ENCODE measurements around the gene MTMR2.

The MTMR2 gene

DNA sequence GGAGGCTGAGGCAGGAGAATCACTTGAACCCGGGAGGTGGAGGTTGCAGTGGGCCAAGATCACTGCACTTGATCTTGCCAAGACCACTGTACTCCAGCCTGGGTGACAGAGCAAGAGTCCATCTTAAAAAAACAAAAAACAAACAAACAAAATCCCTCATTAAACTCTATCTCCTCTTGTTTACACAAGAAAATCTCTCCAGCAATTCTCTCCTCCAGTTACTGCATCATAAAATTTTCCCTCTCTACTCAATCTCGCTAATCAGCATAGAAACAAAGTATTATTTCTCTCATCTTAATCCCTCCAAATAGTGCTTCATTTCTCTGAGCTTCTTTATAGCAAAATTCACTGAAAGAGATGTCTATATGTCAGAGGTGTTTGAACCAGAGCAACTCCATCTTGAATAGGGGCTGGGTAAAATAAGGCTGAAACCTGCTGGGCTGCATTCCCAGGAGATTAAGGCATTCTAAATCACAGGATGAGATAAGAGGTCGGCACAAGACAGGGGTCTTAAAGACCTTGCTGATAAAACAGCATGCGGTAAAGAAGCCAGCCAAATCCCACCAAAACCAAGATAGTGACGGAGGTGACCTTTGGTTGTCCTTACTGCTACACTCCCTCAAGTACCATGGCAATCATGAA is 19.8 kb downstream of the MTMR2 start:
- H3K27ac ChIP-seq (ENCODE audit: low read depth, low read length): no peak overlapping the region
- no peak overlapping the region for H3K9ac ChIP-seq (ENCODE audit: low read depth, low read length)
- H3K9me3 ChIP-seq (ENCODE audit: insufficient read depth, low read depth, low read length): no peaks in the 10 kb centered on the region
- H3K4me3 ChIP-seq (ENCODE audit: low read length): no peak overlapping the region
- 79% methylated on average over 5 of the region's 5 CpGs for WGBS
- H3K4me1 ChIP-seq (ENCODE audit: insufficient read depth, low read length): peaks cover 32% of the 10 kb centered on the region
- H3K27me3 ChIP-seq (ENCODE audit: insufficient read depth, low read length): no peaks in the 10 kb centered on the region
- no peaks in the 10 kb centered on the region for H3K36me3 ChIP-seq (ENCODE audit: insufficient read depth, low read length)

DNA sequence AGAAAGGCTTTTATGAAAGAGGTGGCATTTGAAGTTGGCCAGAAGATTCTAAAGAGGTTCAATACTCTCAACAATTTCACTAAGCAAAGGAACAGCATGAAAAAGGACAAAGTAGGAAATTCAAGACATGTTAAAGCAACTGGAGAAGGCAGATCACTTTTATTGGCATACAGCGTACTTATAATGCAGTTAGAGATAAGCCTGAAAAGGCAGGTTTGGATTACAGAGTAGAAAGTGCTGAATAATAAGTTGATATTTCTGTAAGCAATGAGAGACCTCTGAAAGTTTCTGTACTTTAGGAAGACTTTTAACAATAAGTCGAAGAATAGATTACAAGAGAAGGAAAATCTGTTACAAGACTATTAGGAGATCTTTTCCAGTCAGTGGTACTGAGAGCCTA is 25.1 kb downstream of the MTMR2 start:
- no peaks in the 10 kb centered on the region for H3K27me3 ChIP-seq (ENCODE audit: insufficient read depth, low read length)
- H3K36me3 ChIP-seq (ENCODE audit: insufficient read depth, low read length): no peaks in the 10 kb centered on the region
- H3K4me3 ChIP-seq (ENCODE audit: low read length): no peak overlapping the region
- H3K9ac ChIP-seq (ENCODE audit: low read depth, low read length): no peak overlapping the region
- H3K27ac ChIP-seq (ENCODE audit: low read depth, low read length): no peak overlapping the region
- H3K4me1 ChIP-seq (ENCODE audit: insufficient read depth, low read length): peaks cover 21% of the 10 kb centered on the region
- H3K9me3 ChIP-seq (ENCODE audit: insufficient read depth, low read depth, low read length): no peaks in the 10 kb centered on the region
- WGBS: 96% methylated on average over 2 of the region's 2 CpGs

DNA sequence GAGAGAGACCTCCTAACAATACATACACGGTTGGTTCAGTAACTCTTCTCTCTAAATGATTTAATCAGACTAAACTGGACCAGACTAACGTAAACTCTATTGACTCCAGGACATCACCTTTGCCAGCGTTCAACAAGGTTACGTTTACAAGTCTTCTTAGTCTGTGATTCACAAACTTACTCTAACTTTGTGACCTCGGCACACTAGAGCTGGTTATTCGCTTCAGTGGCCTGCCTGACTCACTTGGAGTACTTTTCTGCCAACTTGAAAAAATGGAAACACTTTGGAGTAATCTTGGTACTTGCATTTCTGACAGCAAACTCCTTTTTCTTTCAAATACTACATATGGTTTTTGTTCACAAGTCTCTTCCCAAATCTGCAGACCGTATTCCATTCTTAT is 26.2 kb downstream of the MTMR2 start:
- Histone ChIP-seq H3K27me3 (ENCODE audit: insufficient read depth, low read length) (no peaks in the 10 kb centered on the region), H3K36me3 (ENCODE audit: insufficient read depth, low read length) (no peaks in the 10 kb centered on the region), H3K9me3 (ENCODE audit: insufficient read depth, low read depth, low read length) (no peaks in the 10 kb centered on the region), H3K27ac (ENCODE audit: low read depth, low read length) (no peak overlapping the region), H3K4me1 (ENCODE audit: insufficient read depth, low read length) (peaks cover 14% of the 10 kb centered on the region), H3K4me3 (ENCODE audit: low read length) (no peak overlapping the region), H3K9ac (ENCODE audit: low read depth, low read length) (no peak overlapping the region)
- 94% methylated on average over 7 of the region's 7 CpGs for WGBS

DNA sequence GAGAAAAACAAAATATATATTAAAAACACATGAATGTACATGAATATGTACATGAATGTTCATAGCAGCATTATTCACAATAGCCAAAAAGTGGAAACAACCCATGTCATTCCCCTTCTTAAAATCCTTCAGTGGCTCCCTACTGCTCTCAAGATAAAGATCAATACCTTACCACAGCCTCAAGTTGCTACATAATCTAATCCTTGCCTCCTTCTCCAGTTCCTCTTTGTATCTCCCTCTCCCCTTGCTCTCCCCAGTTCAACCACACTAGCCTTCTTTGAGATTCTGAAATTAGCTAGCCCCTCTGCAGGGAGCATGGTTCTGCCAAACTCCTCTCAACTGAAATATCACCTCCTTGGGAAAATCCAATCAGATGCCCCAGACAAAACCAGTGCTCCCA is 28.1 kb downstream of the MTMR2 start:
- Histone ChIP-seq H3K4me1 (ENCODE audit: insufficient read depth, low read length) (peaks cover 14% of the 10 kb centered on the region), H3K27me3 (ENCODE audit: insufficient read depth, low read length) (no peaks in the 10 kb centered on the region), H3K36me3 (ENCODE audit: insufficient read depth, low read length) (no peaks in the 10 kb centered on the region), H3K9me3 (ENCODE audit: insufficient read depth, low read depth, low read length) (no peaks in the 10 kb centered on the region), H3K4me3 (ENCODE audit: low read length) (no peak overlapping the region), H3K9ac (ENCODE audit: low read depth, low read length) (no peak overlapping the region), H3K27ac (ENCODE audit: low read depth, low read length) (no peak overlapping the region)

DNA sequence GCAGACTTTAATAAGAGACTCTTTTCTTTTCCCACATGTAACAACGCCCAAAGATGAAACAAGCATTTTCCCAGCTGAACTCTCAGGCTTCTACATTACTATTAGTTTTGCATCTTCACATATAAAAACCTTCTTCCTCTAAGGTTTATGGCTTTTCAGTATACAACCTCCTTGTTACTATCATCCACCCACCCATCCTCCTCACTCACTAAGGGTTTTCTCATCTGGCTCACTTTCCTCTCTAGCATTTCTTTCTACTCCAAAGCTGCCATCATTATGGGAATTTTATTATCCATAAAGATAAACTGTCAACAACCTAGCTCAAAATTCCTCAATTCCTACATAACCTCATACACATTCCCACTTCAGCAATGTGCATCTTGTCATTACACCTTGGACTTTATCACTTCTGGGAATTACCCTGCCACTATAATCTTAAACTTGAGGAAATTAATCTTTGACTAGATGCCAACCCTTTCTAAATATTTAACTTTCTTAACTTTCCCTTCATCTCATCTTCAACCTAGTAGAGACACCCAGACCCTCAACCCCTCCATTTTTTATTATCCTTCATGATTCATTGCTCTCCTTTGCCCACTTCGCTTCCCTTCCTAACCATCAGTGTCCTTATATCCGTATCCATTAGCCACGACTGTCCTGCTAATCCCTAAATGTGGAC is 30.9 kb downstream of the MTMR2 start:
- H3K27me3 ChIP-seq (ENCODE audit: insufficient read depth, low read length): no peaks in the 10 kb centered on the region
- H3K9me3 ChIP-seq (ENCODE audit: insufficient read depth, low read depth, low read length): no peaks in the 10 kb centered on the region
- WGBS: 94% methylated on average over 4 of the region's 4 CpGs
- H3K4me1 ChIP-seq (ENCODE audit: insufficient read depth, low read length): peaks cover 12% of the 10 kb centered on the region
- H3K36me3 ChIP-seq (ENCODE audit: insufficient read depth, low read length): peaks cover under 1% of the 10 kb centered on the region; the same call in 1 of the 2 replicates
- no peak overlapping the region for H3K4me3 ChIP-seq (ENCODE audit: low read length)
- no peak overlapping the region for H3K9ac ChIP-seq (ENCODE audit: low read depth, low read length)
- H3K27ac ChIP-seq (ENCODE audit: low read depth, low read length): no peak overlapping the region

DNA sequence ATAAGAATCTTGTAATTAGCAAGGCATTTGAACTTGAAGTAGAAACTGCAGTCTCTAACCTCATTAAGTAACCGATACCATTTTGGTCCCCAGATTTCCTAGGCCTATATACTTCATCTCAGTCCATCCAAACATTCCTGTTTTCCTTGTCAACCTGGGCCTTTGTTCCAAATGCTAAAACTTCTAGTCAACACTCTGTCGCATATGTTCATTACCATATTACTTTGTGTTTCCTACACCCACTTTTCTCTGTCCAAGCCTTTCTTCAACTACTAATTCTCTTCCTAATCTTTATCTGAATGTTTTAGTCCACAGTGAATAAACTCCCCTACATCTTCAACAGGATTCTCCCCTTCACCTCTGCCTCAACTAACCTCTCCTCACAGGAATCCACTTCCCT is 31.4 kb downstream of the MTMR2 start:
- Histone ChIP-seq H3K9me3 (ENCODE audit: insufficient read depth, low read depth, low read length) (no peaks in the 10 kb centered on the region), H3K27ac (ENCODE audit: low read depth, low read length) (no peak overlapping the region), H3K9ac (ENCODE audit: low read depth, low read length) (no peak overlapping the region), H3K4me1 (ENCODE audit: insufficient read depth, low read length) (peaks cover 12% of the 10 kb centered on the region), H3K4me3 (ENCODE audit: low read length) (no peak overlapping the region), H3K36me3 (ENCODE audit: insufficient read depth, low read length) (peaks cover 6% of the 10 kb centered on the region), H3K27me3 (ENCODE audit: insufficient read depth, low read length) (no peaks in the 10 kb centered on the region)
- WGBS: 88% methylated on average over 2 of the region's 2 CpGs

DNA sequence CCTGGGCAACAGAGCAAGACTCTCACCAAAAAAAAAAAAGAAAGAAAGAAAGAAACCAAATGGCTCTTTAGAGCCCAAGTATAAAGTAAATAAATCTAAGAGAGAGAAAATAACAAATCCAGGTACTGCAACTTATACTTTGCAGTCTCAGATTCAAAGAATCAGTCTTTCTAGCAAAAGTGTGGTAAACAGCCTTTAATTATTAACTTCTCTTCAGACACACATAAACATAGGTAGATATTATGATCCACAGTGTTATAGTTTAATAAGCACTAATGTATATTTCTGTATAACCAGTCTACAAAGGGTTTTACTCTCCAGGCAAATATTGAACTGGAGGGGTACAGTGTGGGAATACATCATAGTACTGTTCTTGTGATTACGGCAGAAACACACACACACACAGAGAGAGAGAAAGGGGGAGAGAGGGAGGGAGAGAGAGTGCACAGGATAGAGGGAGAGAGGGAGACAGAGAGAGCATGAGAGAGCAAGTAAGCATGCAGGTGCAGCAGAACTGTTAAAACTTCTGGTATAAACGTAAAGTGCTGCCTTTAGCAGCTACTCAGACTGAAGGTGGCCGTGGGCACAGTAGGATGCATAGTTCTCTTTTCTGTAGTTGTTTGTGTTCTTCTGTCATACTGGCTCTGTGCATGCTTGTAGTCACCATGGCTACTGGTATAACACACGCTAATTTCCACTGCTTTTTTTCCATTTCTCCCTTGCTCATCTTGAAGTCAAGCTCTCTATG is 32.3 kb downstream of the MTMR2 start:
- Histone ChIP-seq H3K4me3 (ENCODE audit: low read length) (no peak overlapping the region), H3K27ac (ENCODE audit: low read depth, low read length) (no peak overlapping the region), H3K9me3 (ENCODE audit: insufficient read depth, low read depth, low read length) (no peaks in the 10 kb centered on the region), H3K27me3 (ENCODE audit: insufficient read depth, low read length) (no peaks in the 10 kb centered on the region), H3K9ac (ENCODE audit: low read depth, low read length) (no peak overlapping the region), H3K4me1 (ENCODE audit: insufficient read depth, low read length) (peaks cover 12% of the 10 kb centered on the region), H3K36me3 (ENCODE audit: insufficient read depth, low read length) (peaks cover 15% of the 10 kb centered on the region)
- WGBS: 81% methylated on average over 4 of the region's 4 CpGs

DNA sequence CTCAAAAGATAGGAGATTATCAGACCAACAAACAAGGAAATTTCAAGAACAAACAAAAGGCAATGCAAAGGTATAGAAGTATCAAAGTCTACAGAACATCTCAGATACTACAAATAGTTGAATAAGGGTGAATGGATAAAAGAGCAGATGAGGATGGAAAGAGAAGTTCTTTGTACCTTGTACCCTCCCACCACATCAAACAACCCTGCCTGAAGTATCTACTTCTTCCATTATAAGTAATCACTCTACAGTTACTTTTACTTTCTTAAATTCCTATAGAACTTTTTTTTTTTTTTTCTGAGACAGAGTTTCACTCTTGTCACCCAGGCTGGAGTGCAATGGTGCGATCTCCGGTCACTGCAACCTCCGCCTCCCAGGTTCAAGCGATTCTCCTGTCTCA is 35.1 kb downstream of the MTMR2 start:
- no peak overlapping the region for H3K9ac ChIP-seq (ENCODE audit: low read depth, low read length)
- H3K27me3 ChIP-seq (ENCODE audit: insufficient read depth, low read length): no peaks in the 10 kb centered on the region
- H3K4me1 ChIP-seq (ENCODE audit: insufficient read depth, low read length): peaks cover 12% of the 10 kb centered on the region; the same call in 1 of the 2 replicates
- 99% methylated on average over 4 of the region's 4 CpGs for WGBS
- peaks cover 27% of the 10 kb centered on the region for H3K36me3 ChIP-seq (ENCODE audit: insufficient read depth, low read length)
- H3K27ac ChIP-seq (ENCODE audit: low read depth, low read length): no peak overlapping the region
- no peaks in the 10 kb centered on the region for H3K9me3 ChIP-seq (ENCODE audit: insufficient read depth, low read depth, low read length)
- H3K4me3 ChIP-seq (ENCODE audit: low read length): no peak overlapping the region

DNA sequence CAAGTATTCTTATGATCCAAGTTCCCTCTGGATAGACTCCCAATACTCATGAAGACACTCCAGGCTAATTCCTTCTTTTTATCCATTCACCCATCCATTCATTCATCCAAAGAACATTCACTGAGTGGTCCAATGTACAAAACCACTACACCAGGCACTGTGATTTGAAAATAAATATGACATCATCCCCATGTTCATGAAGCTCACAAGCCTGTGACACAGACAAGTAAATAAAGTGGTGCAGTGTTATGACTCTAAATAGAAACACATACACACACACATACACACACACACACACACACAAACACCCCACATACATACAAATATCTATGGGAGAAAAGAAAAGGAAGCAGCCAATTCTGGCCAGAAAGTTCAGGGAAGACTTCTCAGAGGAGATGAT is 35.5 kb downstream of the MTMR2 start:
- peaks cover 27% of the 10 kb centered on the region for H3K36me3 ChIP-seq (ENCODE audit: insufficient read depth, low read length)
- no peaks in the 10 kb centered on the region for H3K27me3 ChIP-seq (ENCODE audit: insufficient read depth, low read length)
- H3K9me3 ChIP-seq (ENCODE audit: insufficient read depth, low read depth, low read length): no peaks in the 10 kb centered on the region
- H3K4me3 ChIP-seq (ENCODE audit: low read length): no peak overlapping the region
- H3K27ac ChIP-seq (ENCODE audit: low read depth, low read length): no peak overlapping the region
- H3K9ac ChIP-seq (ENCODE audit: low read depth, low read length): no peak overlapping the region
- peaks cover 12% of the 10 kb centered on the region; the same call in 1 of the 2 replicates for H3K4me1 ChIP-seq (ENCODE audit: insufficient read depth, low read length)

DNA sequence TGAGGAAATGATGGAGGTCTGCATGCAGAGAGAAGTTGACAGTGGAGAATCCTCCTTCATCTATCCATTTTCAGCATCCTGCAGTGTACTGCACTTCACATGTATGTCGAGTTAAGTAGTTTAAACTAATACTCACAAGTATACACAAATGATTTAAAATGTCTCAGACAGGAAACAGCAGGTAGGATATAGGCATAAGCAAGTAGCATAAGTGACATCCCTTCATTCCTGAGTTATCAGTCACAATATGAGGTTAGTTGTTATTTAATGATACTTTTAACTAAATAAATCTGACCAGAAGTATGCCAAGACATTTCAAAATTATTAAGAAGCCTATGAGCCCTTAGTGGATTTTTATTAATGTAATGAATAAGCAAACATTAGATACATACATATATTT is 37.4 kb downstream of the MTMR2 start:
- H3K36me3 ChIP-seq (ENCODE audit: insufficient read depth, low read length): peaks cover 34% of the 10 kb centered on the region
- H3K9me3 ChIP-seq (ENCODE audit: insufficient read depth, low read depth, low read length): no peaks in the 10 kb centered on the region
- H3K27ac ChIP-seq (ENCODE audit: low read depth, low read length): no peak overlapping the region
- H3K4me3 ChIP-seq (ENCODE audit: low read length): no peak overlapping the region
- H3K9ac ChIP-seq (ENCODE audit: low read depth, low read length): no peak overlapping the region
- no peaks in the 10 kb centered on the region for H3K4me1 ChIP-seq (ENCODE audit: insufficient read depth, low read length)
- 100% methylated on average over 1 of the region's 1 CpG for WGBS
- no peaks in the 10 kb centered on the region for H3K27me3 ChIP-seq (ENCODE audit: insufficient read depth, low read length)

DNA sequence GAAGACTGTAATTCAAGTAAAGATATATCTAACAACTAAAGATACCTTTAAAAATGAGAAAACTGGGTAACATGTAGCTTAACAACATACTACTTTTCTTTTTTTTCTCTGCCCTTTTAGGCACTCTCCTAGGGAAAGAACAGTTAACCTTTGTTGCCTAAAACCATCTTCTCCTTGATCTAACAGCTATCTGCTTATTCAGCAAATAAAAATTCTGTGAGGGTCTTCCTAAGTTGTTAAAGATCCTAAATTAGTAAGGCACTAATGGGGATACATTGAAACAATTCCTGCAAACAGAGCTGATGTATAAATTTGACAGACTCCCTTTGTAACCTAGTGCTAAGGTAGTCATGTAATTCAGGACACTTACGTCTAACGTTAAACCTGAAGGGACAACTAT is 39.1 kb downstream of the MTMR2 start:
- H3K9me3 ChIP-seq (ENCODE audit: insufficient read depth, low read depth, low read length): no peaks in the 10 kb centered on the region

More for the DNA sequence above, 39.1 kb downstream of the MTMR2 start:
- 94% methylated on average over 2 of the region's 2 CpGs for WGBS
- peaks cover 47% of the 10 kb centered on the region for H3K36me3 ChIP-seq (ENCODE audit: insufficient read depth, low read length)
- no peak overlapping the region for H3K9ac ChIP-seq (ENCODE audit: low read depth, low read length)
- no peak overlapping the region for H3K27ac ChIP-seq (ENCODE audit: low read depth, low read length)
- no peaks in the 10 kb centered on the region for H3K4me1 ChIP-seq (ENCODE audit: insufficient read depth, low read length)
- no peaks in the 10 kb centered on the region for H3K27me3 ChIP-seq (ENCODE audit: insufficient read depth, low read length)
- H3K4me3 ChIP-seq (ENCODE audit: low read length): no peak overlapping the region
